NCI-H748 (cell line): Measurements from ENCODE around the gene EIF4EBP2.

Experiments used
- DNase-seq: peaks from one replicate; lab custom pipeline; 2025; ENCODE audit not compliant: unreplicated experiment; lab: John Stamatoyannopoulos, UW

EIF4EBP2 gene

GRCh38 chr10:70458329-70459060 is 54.5 kb downstream of the EIF4EBP2 start:
- no peak for DNase-seq

GRCh38 chr10:70459061-70459773 is 55.3 kb downstream of the EIF4EBP2 start:
- DNase-seq = no peak

- DNase-seq = no peak
These were observed 56.0 kb downstream of the EIF4EBP2 start for GRCh38 chr10:70459774-70460490.

GRCh38 chr10:70461397-70462348 is 57.7 kb downstream of the EIF4EBP2 start:
- peak; percentile 32 for DNase-seq

GRCh38 chr10:70462349-70462984 is 58.5 kb downstream of the EIF4EBP2 start:
- peak; percentile 51 for DNase-seq

- no peak for DNase-seq
These were observed 61.3 kb downstream of the EIF4EBP2 start for GRCh38 chr10:70465278-70465677.

GRCh38 chr10:70465832-70466231 is 61.9 kb downstream of the EIF4EBP2 start:
- no peak for DNase-seq

GRCh38 chr10:70466951-70467350 is 63.0 kb downstream of the EIF4EBP2 start:
- DNase-seq = no peak

GRCh38 chr10:70472799-70473454 is 69.0 kb downstream of the EIF4EBP2 start:
- no peak for DNase-seq

- DNase-seq = no peak
These were observed 70.8 kb downstream of the EIF4EBP2 start for GRCh38 chr10:70474780-70475179.

- no peak for DNase-seq
These were observed 71.7 kb downstream of the EIF4EBP2 start for GRCh38 chr10:70475661-70476060.

- DNase-seq = no peak
These were observed 72.5 kb downstream of the EIF4EBP2 start for GRCh38 chr10:70476249-70477035.

GRCh38 chr10:70477661-70478162 is 73.8 kb downstream of the EIF4EBP2 start:
- peak; percentile 15 for DNase-seq
